HEK293 (cell line): ENCODE data around the gene AQP5.

Experiments used
- AEBP2 ChIP-seq: fragments of 450-650 bp; formaldehyde crosslinking; IDR thresholded peaks from 2 replicates; pipeline ENCODE4 v1.5.1; 2016; ENCODE audit warnings: missing biosample characterization, missing genetic modification characterization, borderline replicate concordance
- BCL6B ChIP-seq: fragments of 450-650 bp; formaldehyde crosslinking; IDR thresholded peaks from 2 replicates; pipeline ENCODE4 v1.5.1; 2017; ENCODE audit warnings: missing biosample characterization, missing genetic modification characterization
- ELK4 ChIP-seq: IDR thresholded peaks from 2 replicates; pipeline ENCODE4 v1.6.1; 2011; ENCODE audit warnings: mild to moderate bottlenecking, low read depth, low read length, borderline replicate concordance
- GLI2 ChIP-seq: fragments of 450-650 bp; formaldehyde crosslinking; IDR thresholded peaks from 2 replicates; pipeline ENCODE4; 2017; ENCODE audit warnings: missing biosample characterization, missing genetic modification characterization, low read depth, borderline replicate concordance
- KLF1 ChIP-seq: fragments of 450-650 bp; formaldehyde crosslinking; IDR thresholded peaks from 2 replicates; pipeline ENCODE4 v1.5.1; 2016; ENCODE audit warnings: missing biosample characterization, missing genetic modification characterization
- KLF8 ChIP-seq: fragments of 450-650 bp; formaldehyde crosslinking; IDR thresholded peaks from 2 replicates; pipeline ENCODE4 v1.5.1; 2016; ENCODE audit warnings: missing biosample characterization, missing genetic modification characterization
- PATZ1 ChIP-seq: fragments of 450-650 bp; formaldehyde crosslinking; IDR thresholded peaks from 2 replicates; pipeline ENCODE4 v1.5.1; 2016; ENCODE audit warnings: missing biosample characterization, missing genetic modification characterization
- PRDM2 ChIP-seq: fragments of 450-650 bp; formaldehyde crosslinking; IDR thresholded peaks from 2 replicates; pipeline ENCODE4 v1.5.1; 2016; ENCODE audit warnings: missing biosample characterization, missing genetic modification characterization, borderline replicate concordance
- ZBTB20 ChIP-seq: fragments of 450-650 bp; formaldehyde crosslinking; IDR thresholded peaks from 2 replicates; pipeline ENCODE4 v1.5.1; 2016; ENCODE audit warnings: missing biosample characterization, missing genetic modification characterization
- ZEB2 ChIP-seq: fragments of 450-650 bp; formaldehyde crosslinking; IDR thresholded peaks from 2 replicates; pipeline ENCODE4 v1.5.1; 2016; ENCODE audit warnings: missing biosample characterization, missing genetic modification characterization
- ZFP41 ChIP-seq: fragments of 450-650 bp; formaldehyde crosslinking; IDR thresholded peaks from 2 replicates; pipeline ENCODE4 v1.5.1; 2016; ENCODE audit warnings: missing biosample characterization, missing genetic modification characterization, borderline replicate concordance
- ZNF10 ChIP-seq: fragments of 450-650 bp; formaldehyde crosslinking; IDR thresholded peaks from 2 replicates; pipeline ENCODE4 v1.5.1; 2017; ENCODE audit warnings: missing biosample characterization, missing genetic modification characterization
- ZNF121 ChIP-seq: fragments of 450-650 bp; formaldehyde crosslinking; IDR thresholded peaks from 2 replicates; pipeline ENCODE4 v1.5.1; 2016; ENCODE audit warnings: missing biosample characterization, missing genetic modification characterization
- ZNF202 ChIP-seq: fragments of 450-650 bp; formaldehyde crosslinking; IDR thresholded peaks from 2 replicates; pipeline ENCODE4 v1.5.1; 2016; ENCODE audit warnings: missing biosample characterization, missing genetic modification characterization, borderline replicate concordance
- ZNF248 ChIP-seq: fragments of 450-650 bp; formaldehyde crosslinking; IDR thresholded peaks from 2 replicates; pipeline ENCODE4 v1.5.1; 2017; ENCODE audit warnings: missing biosample characterization, missing genetic modification characterization
- ZNF311 ChIP-seq: fragments of 450-650 bp; formaldehyde crosslinking; IDR thresholded peaks from 2 replicates; pipeline ENCODE4 v1.5.1; 2017; ENCODE audit warnings: missing biosample characterization, missing genetic modification characterization, borderline replicate concordance
- ZNF341 ChIP-seq: fragments of 450-650 bp; formaldehyde crosslinking; IDR thresholded peaks from 2 replicates; pipeline ENCODE4; 2016; ENCODE audit warnings: low read depth, missing biosample characterization, missing genetic modification characterization
- ZNF362 ChIP-seq: fragments of 450-650 bp; formaldehyde crosslinking; IDR thresholded peaks from 2 replicates; pipeline ENCODE4 v1.5.1; 2016; ENCODE audit warnings: missing biosample characterization, missing genetic modification characterization
- ZNF704 ChIP-seq: fragments of 450-650 bp; formaldehyde crosslinking; IDR thresholded peaks from 2 replicates; pipeline ENCODE4 v1.5.1; 2016; ENCODE audit warnings: missing biosample characterization, missing genetic modification characterization
- ZNF707 ChIP-seq: fragments of 450-650 bp; formaldehyde crosslinking; IDR thresholded peaks from 2 replicates; pipeline ENCODE4 v1.5.1; 2016; ENCODE audit warnings: missing biosample characterization, missing genetic modification characterization
- ZSCAN4 ChIP-seq: fragments of 450-650 bp; formaldehyde crosslinking; IDR thresholded peaks from 2 replicates; pipeline ENCODE4 v1.5.1; 2017; ENCODE audit warnings: missing biosample characterization, missing genetic modification characterization

Gene AQP5

GRCh38 chr12:49967042-49967776 is 5.5 kb downstream of the AQP5 start (continued):
- TF ChIP-seq PATZ1, result peak; percentile 97
- no peak for TF ChIP-seq ZNF311
- TF ChIP-seq ZNF707 (tag by site-specific recombination), result no peak
- no peak for TF ChIP-seq BCL6B (tag by site-specific recombination)
- no peak for TF ChIP-seq ZNF704 (tag by site-specific recombination)
- TF ChIP-seq ZNF362 (tag by site-specific recombination), result no peak
- peak; percentile 92 for TF ChIP-seq ZEB2 (tag by site-specific recombination)
- TF ChIP-seq KLF8 (tag by site-specific recombination), result peak; percentile 74
- TF ChIP-seq ZNF248 (tag by site-specific recombination), result 0 out of 2 replicates have a peak, but pooled peaks have one; percentile 21
- TF ChIP-seq ELK4, result no peak
- 0 out of 2 replicates have a peak, but pooled peaks have one; percentile 8 for TF ChIP-seq PRDM2 (tag by site-specific recombination)
- TF ChIP-seq AEBP2 (tag by site-specific recombination), result no peak
- no peak for TF ChIP-seq ZFP41
- TF ChIP-seq ZSCAN4, result peak; percentile 96
- TF ChIP-seq ZNF341, result peak; percentile 67; the same call in 1 of the 2 replicates
- TF ChIP-seq GLI2, result no peak
- no peak for TF ChIP-seq ZNF10 (tag by site-specific recombination)
- TF ChIP-seq KLF1, result peak; percentile 94
- no peak for TF ChIP-seq ZNF202 (tag by site-specific recombination)
- TF ChIP-seq ZNF121 (tag by site-specific recombination), result no peak
- no peak for TF ChIP-seq ZBTB20
